ENCODE measurements around the gene CYBB. TPM values are rescaled to one million over a fixed set of nuclear protein-coding genes. Genes with fewer than 3 reads are reported as not detected.

CYBB gene
- total RNA-seq, 1 experiment from 2014 or later = not detected

- Mint-ChIP-seq H3K9me3 (ENCODE audit: unreplicated experiment) (no peaks in the 10 kb centered on the region), H3K27me3 (ENCODE audit: insufficient read depth, unreplicated experiment) (peaks cover 58% of the 10 kb centered on the region), H3K27ac (ENCODE audit: low read depth, unreplicated experiment) (no peak overlapping the region), H3K4me3 (ENCODE audit: unreplicated experiment) (no peak overlapping the region), H3K4me1 (ENCODE audit: insufficient read depth, unreplicated experiment) (no peaks in the 10 kb centered on the region), H3K36me3 (ENCODE audit: insufficient read depth, unreplicated experiment) (no peaks in the 10 kb centered on the region)
- no peak for DNase-seq (ENCODE audit: unreplicated experiment)
- no TSS peak for BruUV-seq (replicated peaks)
- intact Hi-C loops (cut with micrococcal nuclease) = loop anchor here (1.0 to 5.0 kb wide), 5 partner anchors 79 to 762 kb away; no protein-coding TSS in a partner anchor
- ChIA-PET CTCF (interaction anchor here (0.6 to 5.2 kb wide), 33 partner anchors 8 to 1051 kb away, joined by 3 to 116 read pairs (median 4); partner anchors contain the start of gene LANCL3), POLR2A (interaction anchor here (0.5 to 1.0 kb wide), 2 partner anchors 203 to 252 kb away, joined by 3 to 4 read pairs; no protein-coding TSS in a partner anchor)
- no peak for TF ChIP-seq CTCF (IDR thresholded peaks at IDR 0.05; ENCODE audit: unreplicated experiment)
Observed at GRCh38 chrX:37824491-37825214, 44.8 kb downstream of the CYBB start.

GRCh38 chrX:37825215-37825842 is 45.5 kb downstream of the CYBB start:
- Mint-ChIP-seq H3K9me3 (ENCODE audit: unreplicated experiment) (no peaks in the 10 kb centered on the region), H3K27me3 (ENCODE audit: insufficient read depth, unreplicated experiment) (peaks cover 63% of the 10 kb centered on the region), H3K4me1 (ENCODE audit: insufficient read depth, unreplicated experiment) (no peaks in the 10 kb centered on the region), H3K27ac (ENCODE audit: low read depth, unreplicated experiment) (no peak overlapping the region), H3K4me3 (ENCODE audit: unreplicated experiment) (no peak overlapping the region), H3K36me3 (ENCODE audit: insufficient read depth, unreplicated experiment) (no peaks in the 10 kb centered on the region)
- POLR2A ChIA-PET = interaction anchor here (0.5 to 1.0 kb wide), 2 partner anchors 203 to 253 kb away, joined by 3 to 4 read pairs; no protein-coding TSS in a partner anchor
- BruUV-seq (replicated peaks) = no TSS peak
- peak; percentile 88 for TF ChIP-seq CTCF (IDR thresholded peaks at IDR 0.05; ENCODE audit: unreplicated experiment)
- intact Hi-C loops (cut with micrococcal nuclease) = loop anchor here (1.0 to 5.0 kb wide), 5 partner anchors 80 to 763 kb away; no protein-coding TSS in a partner anchor
- DNase-seq (ENCODE audit: unreplicated experiment) = peak; percentile 59
- CTCF ChIA-PET = interaction anchor here (0.6 to 5.2 kb wide), 37 partner anchors 8 to 1052 kb away, joined by 3 to 116 read pairs (median 4); partner anchors contain the start of gene LANCL3

GRCh38 chrX:37829721-37830120 is 49.9 kb downstream of the CYBB start:
- no peaks in the 10 kb centered on the region for H3K9me3 Mint-ChIP-seq (ENCODE audit: unreplicated experiment)
- no peak for DNase-seq (ENCODE audit: unreplicated experiment)
- H3K36me3 Mint-ChIP-seq (ENCODE audit: insufficient read depth, unreplicated experiment) = no peaks in the 10 kb centered on the region
- no TSS peak for BruUV-seq (replicated peaks)
- TF ChIP-seq CTCF (IDR thresholded peaks at IDR 0.05; ENCODE audit: unreplicated experiment) = no peak
- ChIA-PET CTCF (no interaction called here), POLR2A (interaction anchor here (1.0 kb wide), 1 partner anchor 265 kb away, joined by 3 read pairs; no protein-coding TSS in a partner anchor)
- intact Hi-C loops (cut with micrococcal nuclease) = loop anchor here (5.0 kb wide), 1 partner anchor 767 kb away; no protein-coding TSS in a partner anchor
- no peak overlapping the region for H3K27ac Mint-ChIP-seq (ENCODE audit: low read depth, unreplicated experiment)
- H3K4me1 Mint-ChIP-seq (ENCODE audit: insufficient read depth, unreplicated experiment) = no peaks in the 10 kb centered on the region
- peaks cover 21% of the 10 kb centered on the region for H3K27me3 Mint-ChIP-seq (ENCODE audit: insufficient read depth, unreplicated experiment)
- no peak overlapping the region for H3K4me3 Mint-ChIP-seq (ENCODE audit: unreplicated experiment)

GRCh38 chrX:37830371-37830770 is 50.5 kb downstream of the CYBB start:
- no peak overlapping the region for H3K4me3 Mint-ChIP-seq (ENCODE audit: unreplicated experiment)
- no peak for TF ChIP-seq CTCF (IDR thresholded peaks at IDR 0.05; ENCODE audit: unreplicated experiment)
- H3K27me3 Mint-ChIP-seq (ENCODE audit: insufficient read depth, unreplicated experiment) = peaks cover 16% of the 10 kb centered on the region
- H3K9me3 Mint-ChIP-seq (ENCODE audit: unreplicated experiment) = no peaks in the 10 kb centered on the region
- ChIA-PET CTCF (no interaction called here), POLR2A (no interaction called here)
- no peak for DNase-seq (ENCODE audit: unreplicated experiment)
- no TSS peak for BruUV-seq (replicated peaks)
- no peak overlapping the region for H3K27ac Mint-ChIP-seq (ENCODE audit: low read depth, unreplicated experiment)
- no peaks in the 10 kb centered on the region for H3K4me1 Mint-ChIP-seq (ENCODE audit: insufficient read depth, unreplicated experiment)
- intact Hi-C loops (cut with micrococcal nuclease) = no loop called here
- no peaks in the 10 kb centered on the region for H3K36me3 Mint-ChIP-seq (ENCODE audit: insufficient read depth, unreplicated experiment)
